HepG2 (cell line): ENCODE results near the gene THADA. TPM values are rescaled to one million over a fixed set of nuclear protein-coding genes. Genes with fewer than 3 reads are reported as not detected.
A peak's percentile ranks its signal among the peaks of the same experiment; 100 is the strongest.

Source experiments
- ATF7-NPFF ChIP-seq: sonication (generic); formaldehyde crosslinking; IDR thresholded peaks from 2 replicates; pipeline ENCODE4 v1.8.1; 2023; ENCODE audit warnings: mild to moderate bottlenecking, low read depth, missing genetic modification reagents, moderate library complexity
- ESRRA ChIP-seq: sonication (generic); formaldehyde crosslinking; IDR thresholded peaks from 2 replicates; pipeline ENCODE4 v1.5.1; 2020; ENCODE audit warnings: mild to moderate bottlenecking, low read depth, missing genetic modification reagents
- HNRNPUL1 ChIP-seq: fragments of 200-400 bp; formaldehyde crosslinking; IDR thresholded peaks from 2 replicates; pipeline ENCODE4 v1.6.1; 2017; ENCODE audit warnings: low read depth, mild to moderate bottlenecking, low read length, moderate library complexity
- MTF2 ChIP-seq: sonication (generic); formaldehyde crosslinking; IDR thresholded peaks from 2 replicates; pipeline ENCODE4 v1.5.0; 2020; ENCODE audit warnings: missing genetic modification reagents, borderline replicate concordance
- REXO4 ChIP-seq: sonication (generic); formaldehyde crosslinking; IDR thresholded peaks from 2 replicates; pipeline ENCODE4 v1.8.0; 2022; ENCODE audit warnings: missing genetic modification reagents, mild to moderate bottlenecking, borderline replicate concordance
- SMARCE1 ChIP-seq: fragments of 450-650 bp; IDR thresholded peaks from 2 replicates; pipeline ENCODE4 v1.6.1; 2017; ENCODE audit warnings: borderline replicate concordance
- TARDBP ChIP-seq: sonication (generic); formaldehyde crosslinking; IDR thresholded peaks from 2 replicates; pipeline ENCODE4 v1.8.0; 2022; ENCODE audit warnings: mild to moderate bottlenecking, missing genetic modification reagents
- THAP11 ChIP-seq: IDR thresholded peaks from 2 replicates; pipeline ENCODE4 v1.6.1; 2016; ENCODE audit warnings: missing biosample characterization, missing genetic modification reagents
- TP53 ChIP-seq: sonication (generic); formaldehyde crosslinking; conservative IDR thresholded peaks from 2 replicates; pipeline ENCODE4 v1.4.0; 2020; ENCODE audit warnings: missing genetic modification reagents
- ZFP37 ChIP-seq: sonication (generic); formaldehyde crosslinking; IDR thresholded peaks from 2 replicates; pipeline ENCODE4 v1.4.0; 2020; ENCODE audit warnings: missing genetic modification reagents, borderline replicate concordance
- ZNF256 ChIP-seq: sonication (generic); formaldehyde crosslinking; conservative IDR thresholded peaks from 2 replicates; pipeline ENCODE4 v1.4.0; 2020; ENCODE audit warnings: missing genetic modification reagents
- ZNF274 ChIP-seq: sonication (generic); formaldehyde crosslinking; IDR thresholded peaks from 2 replicates; pipeline ENCODE4 v1.5.1; 2020; ENCODE audit warnings: mild to moderate bottlenecking, missing genetic modification reagents
- ZNF331 ChIP-seq: sonication (generic); formaldehyde crosslinking; IDR thresholded peaks from 2 replicates; pipeline ENCODE4 v1.4.0; 2020; ENCODE audit warnings: missing genetic modification reagents
- ZNF501 ChIP-seq: sonication (generic); formaldehyde crosslinking; IDR thresholded peaks from 2 replicates; pipeline ENCODE4 v1.5.1; 2020; ENCODE audit warnings: mild to moderate bottlenecking, moderate library complexity, missing genetic modification reagents
- ZNF660 ChIP-seq: sonication (generic); formaldehyde crosslinking; IDR thresholded peaks from 2 replicates; pipeline ENCODE4 v1.5.1; 2020; ENCODE audit warnings: mild to moderate bottlenecking, low read depth, missing genetic modification reagents, borderline replicate concordance
- polyA plus RNA-seq, 8 experiments: library from polyadenylated mRNA; depleted of rRNA in 3 of 8; stranded (reverse) in 7 of 8; unstranded in 1 of 8; fragments of >200 nt; fragmentation: Illumina TruSeq in 4 of 8; extraction: Trizol in 4 of 8; gene quantifications; 2 replicates each; pipeline versions ENCODE4 v1.2.1 to v1.2.3, GENCODE V29; 2011 to 2016; ENCODE audit warnings: low read depth in 4 of 8, missing spikeins in 1 of 8, mixed read lengths in 1 of 8; ENCODE audit not compliant: insufficient read depth in 1 of 8
- total RNA-seq, 5 experiments: library from RNA; depleted of rRNA; stranded (reverse); fragments of >200 nt; fragmentation: Illumina TruSeq; extraction: Trizol; gene quantifications; 2 replicates each; pipeline ENCODE4 v1.2.3, GENCODE V29; 2016; ENCODE audit warnings: low read depth in 1 of 5
- TF ChIP-seq, protein P1 (sequence below): sonication (generic); formaldehyde crosslinking; IDR thresholded peaks from 2 replicates; pipeline ENCODE4 v1.4.0; 2020; ENCODE audit warnings: low read depth, missing genetic modification reagents
- TF ChIP-seq, protein P2 (sequence below): sonication (generic); formaldehyde crosslinking; IDR thresholded peaks from 2 replicates; pipeline ENCODE4 v1.4.0; 2020; ENCODE audit warnings: mild to moderate bottlenecking, missing genetic modification reagents
- TF ChIP-seq, protein P3 (sequence below): sonication (generic); formaldehyde crosslinking; IDR thresholded peaks from 2 replicates; pipeline ENCODE4 v1.9.0; 2021; ENCODE audit warnings: missing genetic modification reagents, borderline replicate concordance

THADA gene
- total and polyA plus RNA-seq, 2 of the 13 experiments (the other 11 are each of a cell fraction or from before 2014, with no cell fraction given), result 12.7 to 21.7 TPM

DNA sequence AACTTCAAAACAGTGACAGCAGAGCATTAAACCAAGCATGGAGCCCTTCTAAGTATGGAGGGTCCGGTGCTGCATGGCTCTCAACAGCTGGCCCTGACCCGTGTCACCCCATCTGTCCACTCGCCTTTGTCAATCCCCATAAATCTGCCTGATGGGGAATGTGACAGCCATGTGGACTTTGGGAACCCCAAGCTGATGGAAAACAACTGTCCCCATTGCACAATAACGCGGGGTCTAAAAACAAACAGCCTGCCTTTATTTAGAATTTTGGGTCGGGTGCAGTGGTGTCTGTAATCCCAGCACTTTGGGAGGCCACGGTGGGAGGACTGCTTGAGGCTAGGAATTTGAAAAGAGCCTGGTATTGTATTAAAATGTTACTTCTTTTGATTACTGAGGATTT, 17.1 kb upstream of the THADA start (continued):
- TF ChIP-seq ZNF501 (CRISPR knock-in tag) (0 out of 2 replicates have a peak, but pooled peaks have one; percentile 10), MTF2 (no peak), TARDBP (CRISPR knock-in tag) (no peak), ZNF274 (CRISPR knock-in tag) (no peak), THAP11 (CRISPR knock-in tag) (no peak), ZNF660 (CRISPR knock-in tag) (no peak), ATF7-NPFF (CRISPR knock-in tag) (no peak), TP53 (CRISPR knock-in tag) (no peak), ESRRA (CRISPR knock-in tag) (no peak), ZNF331 (CRISPR knock-in tag) (no peak), REXO4 (CRISPR knock-in tag) (no peak), ZFP37 (no peak), ZNF256 (CRISPR knock-in tag) (no peak), SMARCE1 (no peak), HNRNPUL1 (no peak)
- TF ChIP-seq, protein P1, sequence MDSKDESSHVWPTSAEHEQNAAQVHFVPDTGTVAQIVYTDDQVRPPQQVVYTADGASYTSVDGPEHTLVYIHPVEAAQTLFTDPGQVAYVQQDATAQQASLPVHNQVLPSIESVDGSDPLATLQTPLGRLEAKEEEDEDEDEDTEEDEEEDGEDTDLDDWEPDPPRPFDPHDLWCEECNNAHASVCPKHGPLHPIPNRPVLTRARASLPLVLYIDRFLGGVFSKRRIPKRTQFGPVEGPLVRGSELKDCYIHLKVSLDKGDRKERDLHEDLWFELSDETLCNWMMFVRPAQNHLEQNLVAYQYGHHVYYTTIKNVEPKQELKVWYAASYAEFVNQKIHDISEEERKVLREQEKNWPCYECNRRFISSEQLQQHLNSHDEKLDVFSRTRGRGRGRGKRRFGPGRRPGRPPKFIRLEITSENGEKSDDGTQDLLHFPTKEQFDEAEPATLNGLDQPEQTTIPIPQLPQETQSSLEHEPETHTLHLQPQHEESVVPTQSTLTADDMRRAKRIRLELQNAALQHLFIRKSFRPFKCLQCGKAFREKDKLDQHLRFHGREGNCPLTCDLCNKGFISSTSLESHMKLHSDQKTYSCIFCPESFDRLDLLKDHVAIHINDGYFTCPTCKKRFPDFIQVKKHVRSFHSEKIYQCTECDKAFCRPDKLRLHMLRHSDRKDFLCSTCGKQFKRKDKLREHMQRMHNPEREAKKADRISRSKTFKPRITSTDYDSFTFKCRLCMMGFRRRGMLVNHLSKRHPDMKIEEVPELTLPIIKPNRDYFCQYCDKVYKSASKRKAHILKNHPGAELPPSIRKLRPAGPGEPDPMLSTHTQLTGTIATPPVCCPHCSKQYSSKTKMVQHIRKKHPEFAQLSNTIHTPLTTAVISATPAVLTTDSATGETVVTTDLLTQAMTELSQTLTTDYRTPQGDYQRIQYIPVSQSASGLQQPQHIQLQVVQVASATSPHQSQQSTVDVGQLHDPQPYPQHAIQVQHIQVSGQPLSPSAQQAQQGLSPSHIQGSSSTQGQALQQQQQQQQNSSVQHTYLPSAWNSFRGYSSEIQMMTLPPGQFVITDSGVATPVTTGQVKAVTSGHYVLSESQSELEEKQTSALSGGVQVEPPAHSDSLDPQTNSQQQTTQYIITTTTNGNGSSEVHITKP (CRISPR knock-in tag), result no peak
- TF ChIP-seq, protein P2, sequence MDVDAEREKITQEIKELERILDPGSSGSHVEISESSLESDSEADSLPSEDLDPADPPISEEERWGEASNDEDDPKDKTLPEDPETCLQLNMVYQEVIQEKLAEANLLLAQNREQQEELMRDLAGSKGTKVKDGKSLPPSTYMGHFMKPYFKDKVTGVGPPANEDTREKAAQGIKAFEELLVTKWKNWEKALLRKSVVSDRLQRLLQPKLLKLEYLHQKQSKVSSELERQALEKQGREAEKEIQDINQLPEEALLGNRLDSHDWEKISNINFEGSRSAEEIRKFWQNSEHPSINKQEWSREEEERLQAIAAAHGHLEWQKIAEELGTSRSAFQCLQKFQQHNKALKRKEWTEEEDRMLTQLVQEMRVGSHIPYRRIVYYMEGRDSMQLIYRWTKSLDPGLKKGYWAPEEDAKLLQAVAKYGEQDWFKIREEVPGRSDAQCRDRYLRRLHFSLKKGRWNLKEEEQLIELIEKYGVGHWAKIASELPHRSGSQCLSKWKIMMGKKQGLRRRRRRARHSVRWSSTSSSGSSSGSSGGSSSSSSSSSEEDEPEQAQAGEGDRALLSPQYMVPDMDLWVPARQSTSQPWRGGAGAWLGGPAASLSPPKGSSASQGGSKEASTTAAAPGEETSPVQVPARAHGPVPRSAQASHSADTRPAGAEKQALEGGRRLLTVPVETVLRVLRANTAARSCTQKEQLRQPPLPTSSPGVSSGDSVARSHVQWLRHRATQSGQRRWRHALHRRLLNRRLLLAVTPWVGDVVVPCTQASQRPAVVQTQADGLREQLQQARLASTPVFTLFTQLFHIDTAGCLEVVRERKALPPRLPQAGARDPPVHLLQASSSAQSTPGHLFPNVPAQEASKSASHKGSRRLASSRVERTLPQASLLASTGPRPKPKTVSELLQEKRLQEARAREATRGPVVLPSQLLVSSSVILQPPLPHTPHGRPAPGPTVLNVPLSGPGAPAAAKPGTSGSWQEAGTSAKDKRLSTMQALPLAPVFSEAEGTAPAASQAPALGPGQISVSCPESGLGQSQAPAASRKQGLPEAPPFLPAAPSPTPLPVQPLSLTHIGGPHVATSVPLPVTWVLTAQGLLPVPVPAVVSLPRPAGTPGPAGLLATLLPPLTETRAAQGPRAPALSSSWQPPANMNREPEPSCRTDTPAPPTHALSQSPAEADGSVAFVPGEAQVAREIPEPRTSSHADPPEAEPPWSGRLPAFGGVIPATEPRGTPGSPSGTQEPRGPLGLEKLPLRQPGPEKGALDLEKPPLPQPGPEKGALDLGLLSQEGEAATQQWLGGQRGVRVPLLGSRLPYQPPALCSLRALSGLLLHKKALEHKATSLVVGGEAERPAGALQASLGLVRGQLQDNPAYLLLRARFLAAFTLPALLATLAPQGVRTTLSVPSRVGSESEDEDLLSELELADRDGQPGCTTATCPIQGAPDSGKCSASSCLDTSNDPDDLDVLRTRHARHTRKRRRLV (CRISPR knock-in tag), result no peak
- TF ChIP-seq, protein P3, sequence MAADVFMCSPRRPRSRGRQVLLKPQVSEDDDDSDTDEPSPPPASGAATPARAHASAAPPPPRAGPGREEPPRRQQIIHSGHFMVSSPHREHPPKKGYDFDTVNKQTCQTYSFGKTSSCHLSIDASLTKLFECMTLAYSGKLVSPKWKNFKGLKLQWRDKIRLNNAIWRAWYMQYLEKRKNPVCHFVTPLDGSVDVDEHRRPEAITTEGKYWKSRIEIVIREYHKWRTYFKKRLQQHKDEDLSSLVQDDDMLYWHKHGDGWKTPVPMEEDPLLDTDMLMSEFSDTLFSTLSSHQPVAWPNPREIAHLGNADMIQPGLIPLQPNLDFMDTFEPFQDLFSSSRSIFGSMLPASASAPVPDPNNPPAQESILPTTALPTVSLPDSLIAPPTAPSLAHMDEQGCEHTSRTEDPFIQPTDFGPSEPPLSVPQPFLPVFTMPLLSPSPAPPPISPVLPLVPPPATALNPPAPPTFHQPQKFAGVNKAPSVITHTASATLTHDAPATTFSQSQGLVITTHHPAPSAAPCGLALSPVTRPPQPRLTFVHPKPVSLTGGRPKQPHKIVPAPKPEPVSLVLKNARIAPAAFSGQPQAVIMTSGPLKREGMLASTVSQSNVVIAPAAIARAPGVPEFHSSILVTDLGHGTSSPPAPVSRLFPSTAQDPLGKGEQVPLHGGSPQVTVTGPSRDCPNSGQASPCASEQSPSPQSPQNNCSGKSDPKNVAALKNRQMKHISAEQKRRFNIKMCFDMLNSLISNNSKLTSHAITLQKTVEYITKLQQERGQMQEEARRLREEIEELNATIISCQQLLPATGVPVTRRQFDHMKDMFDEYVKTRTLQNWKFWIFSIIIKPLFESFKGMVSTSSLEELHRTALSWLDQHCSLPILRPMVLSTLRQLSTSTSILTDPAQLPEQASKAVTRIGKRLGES (CRISPR knock-in tag), result no peak
